K562 (cell line): ENCODE data around the gene NISCH. TPM values are rescaled to one million over a fixed set of nuclear protein-coding genes. Genes with fewer than 3 reads are reported as not detected.

ENCODE experiments used
- ATAC-seq: fragments of 200-7000 bp; cut with Tn5 transposase; 3 replicates; pipeline ENCODE4 v1.9.1; 2020; ENCODE audit warnings: moderate library complexity
- BruUV-seq: library from RNA; stranded (reverse); fragments of 400-500 nt; replicated peaks from 2 replicates; lab custom pipeline; 2021; lab: Mats Ljungman, UMichigan
- CTCF ChIA-PET: fragments of 300-600 bp; formaldehyde crosslinking; extraction: SDS; loops from one replicate; lab custom pipeline; 2021; ENCODE audit warnings: low intra/inter-chr PET ratio; lab: Yijun Ruan, JAX
- POLR2A ChIA-PET: fragments of 300-600, 350-650 bp; sonication (Branson Sonifier 250); formaldehyde crosslinking; extraction: SDS; loops from one replicate; lab custom pipeline; 2021; ENCODE audit warnings: antibody characterized with exemption, inconsistent platforms; lab: Yijun Ruan, JAX
- DNase-seq, 4 experiments: peaks; one replicate each; pipeline versions ENCODE4 v3.0.0 to v3.0.0-alpha.2; 2011 to 2018; ENCODE audit warnings: low spot score in 3 of 4, mixed read lengths in 3 of 4; ENCODE audit errors: extremely low read depth in 1 of 4
- FAIRE-seq: peaks from 2 replicates; lab custom pipeline; 2011; peaks lifted over from hg19 to GRCh38; lab: Jason Lieb, UNC
- H2AFZ ChIP-seq: 2 replicates; pipeline ENCODE4 v1.6.0; 2011; ENCODE audit warnings: low read depth, low read length, control low read depth, inconsistent platforms
- H3K27ac ChIP-seq: fragments of 200-600 bp; 3 replicates; pipeline ENCODE4 v1.8.0; 2011; ENCODE audit warnings: low read depth, mild to moderate bottlenecking, control low read depth, inconsistent platforms, low read length, moderate library complexity, mixed read lengths; ENCODE audit errors: extremely low read depth
- H3K27me3 ChIP-seq, 2 experiments: fragments of 300-600 bp in 1 of 2; 2 replicates in 1 of 2; 3 replicates in 1 of 2; pipeline versions ENCODE4 v1.6.0 to v1.8.0; 2011; ENCODE audit warnings: inconsistent platforms in 2 of 2, low read length in 2 of 2, mild to moderate bottlenecking in 1 of 2, mixed read lengths in 1 of 2, moderate library complexity in 1 of 2; ENCODE audit not compliant: control insufficient read depth in 2 of 2, insufficient read depth in 2 of 2
- H3K36me3 ChIP-seq: fragments of 300-600 bp; 3 replicates; pipeline ENCODE4 v1.8.0; 2011; ENCODE audit warnings: mild to moderate bottlenecking, low read length, inconsistent platforms; ENCODE audit not compliant: control insufficient read depth, insufficient read depth
- H3K4me1 ChIP-seq, 2 experiments: fragments of 200-600 bp in 1 of 2; replicated peaks in 1 of 2; 2 replicates in 1 of 2; 3 replicates in 1 of 2; pipeline versions ENCODE4 v1.5.1 to v1.8.0; 2011; ENCODE audit warnings: inconsistent platforms in 2 of 2, low read length in 2 of 2, mild to moderate bottlenecking in 1 of 2, mixed read lengths in 1 of 2, moderate library complexity in 1 of 2; ENCODE audit not compliant: control insufficient read depth in 2 of 2, insufficient read depth in 2 of 2
- H3K4me2 ChIP-seq: 2 replicates; pipeline ENCODE4 v1.6.1; 2011; ENCODE audit warnings: low read length, control low read depth, inconsistent platforms, mixed read lengths; ENCODE audit not compliant: insufficient read depth
- H3K4me3 ChIP-seq: fragments of 200-600 bp; sonication (generic), shearing (Covaris generic); 2 replicates; pipeline ENCODE4 v1.5.1; 2016; ENCODE audit warnings: control low read depth, inconsistent platforms
- H3K79me2 ChIP-seq: fragments of 200-600 bp; 3 replicates; pipeline ENCODE4 v1.8.0; 2011; ENCODE audit warnings: low read length, inconsistent platforms; ENCODE audit not compliant: control insufficient read depth, insufficient read depth
- H3K9ac ChIP-seq, 2 experiments: 2 replicates each; pipeline versions ENCODE4 v1.6.0 to v1.6.1; 2011; ENCODE audit warnings: low read depth in 2 of 2, low read length in 2 of 2, control low read depth in 1 of 2, inconsistent platforms in 1 of 2, mild to moderate bottlenecking in 1 of 2, mixed read lengths in 1 of 2; ENCODE audit not compliant: insufficient read depth in 1 of 2
- H3K9me1 ChIP-seq: one replicate; pipeline ENCODE4 v1.6.0; 2011; ENCODE audit warnings: inconsistent platforms, mild to moderate bottlenecking, low read length, moderate library complexity; ENCODE audit not compliant: control insufficient read depth, insufficient read depth
- H3K9me3 ChIP-seq: replicated peaks from 2 replicates; pipeline ENCODE4 v1.5.1; 2011; ENCODE audit warnings: low read depth, low read length, inconsistent platforms; ENCODE audit not compliant: control insufficient read depth, insufficient read depth
- H4K20me1 ChIP-seq: replicated peaks from 2 replicates; pipeline ENCODE4 v1.6.1; 2011; ENCODE audit warnings: low read length, inconsistent platforms, mixed read lengths; ENCODE audit not compliant: control insufficient read depth, insufficient read depth
- SOX6 ChIP-seq: fragments of 450-650 bp; IDR thresholded peaks from 2 replicates; pipeline ENCODE4 v1.6.1; 2014; ENCODE audit warnings: mild to moderate bottlenecking
- ZFP91 ChIP-seq: sonication (generic); formaldehyde crosslinking; IDR thresholded peaks from 2 replicates; pipeline ENCODE4 v1.8.0; 2022; ENCODE audit warnings: mild to moderate bottlenecking, missing genetic modification reagents
- WGBS: fragments of 100-300 bp; shearing (Covaris generic); methylation state at CpG from one replicate; pipeline ENCODE4 v1.1.6; 2016; ENCODE audit warnings: low coverage, mixed read lengths; ENCODE audit not compliant: insufficient coverage; ENCODE audit errors: missing lambda C conversion rate; 5-methylcytosine and 5-hydroxymethylcytosine counted together
- in situ Hi-C: fragments of 300-500 bp; cut with MboI; formaldehyde crosslinking; loops from 4 replicates; pipeline ENCODE4 v1.15.0; 2018; ENCODE audit warnings: inconsistent platforms, mixed read lengths
- intact Hi-C: fragments of 100-400 bp; cut with micrococcal nuclease; formaldehyde crosslinking; loops from 2 replicates; pipeline ENCODE4 v1.14.2; 2022
- polyA plus RNA-seq, 8 experiments: library from polyadenylated mRNA; depleted of rRNA in 4 of 8; stranded (reverse) in 5 of 8; unstranded in 3 of 8; fragments of >200 nt; fragmentation: Nextera tagmentation in 2 of 8; fragmentation: Illumina TruSeq in 1 of 8; extraction: Ambion mirVana in 2 of 8; extraction: Trizol in 1 of 8; gene quantifications; 2 replicates each; pipeline versions ENCODE4 v1.2.1 to v1.2.3, GENCODE V29; 2011 to 2014; ENCODE audit warnings: inconsistent platforms in 1 of 8, missing spikeins in 1 of 8
- total RNA-seq, 7 experiments: library from RNA; depleted of rRNA in 6 of 7; stranded (reverse); fragments of >200 nt in 6 of 7; fragmentation: Illumina TruSeq in 2 of 7; extraction: Trizol in 2 of 7; gene quantifications; 2 replicates each; pipeline versions ENCODE4 v1.2.1 to v1.2.3, GENCODE V29; 2011 to 2021; ENCODE audit warnings: low replicate concordance in 1 of 7

NISCH gene
- total and polyA plus RNA-seq, 9 of the 15 experiments (the other 6 are each of a cell fraction or from before 2014, with no cell fraction given) = 0.44 to 43.5 (median 23.4) TPM

- DNase-seq (no peak), FAIRE-seq (no peak), ATAC-seq (no peak)
- TF ChIP-seq ZFP91 (CRISPR knock-in tag) (no peak), SOX6 (no peak)
- H3K27ac ChIP-seq = no peak overlapping the region
- CTCF ChIA-PET = no interaction called here
- BruUV-seq = no TSS peak
- 94% methylated on average over 12 of the region's 12 CpGs for WGBS
- H3K9me3 ChIP-seq = no peaks in the 10 kb centered on the region
- peaks cover 74% of the 10 kb centered on the region; the same call in 2 of the 3 replicates for H3K36me3 ChIP-seq
- POLR2A ChIA-PET = interaction anchor here (1.3 kb wide), 1 partner anchor 156 kb away, joined by 3 read pairs; no protein-coding TSS in a partner anchor
- intact Hi-C loops (no loop called here), in situ Hi-C loops (no loop called here)
- H3K9me1 ChIP-seq = peaks cover 17% of the 10 kb centered on the region
- H2AFZ ChIP-seq = no peak overlapping the region
- no peaks in the 10 kb centered on the region for H3K27me3 ChIP-seq
- no peak overlapping the region; a peak in 1 of 4 replicates for H3K9ac ChIP-seq
- H3K79me2 ChIP-seq = peaks cover 53% of the 10 kb centered on the region
- no peak overlapping the region for H3K4me2 ChIP-seq
- H3K4me1 ChIP-seq = peaks cover 12 to 59% of the 10 kb centered on the region in 2 experiments
- no peak overlapping the region for H3K4me3 ChIP-seq
- peaks cover 12% of the 10 kb centered on the region; the same call in 1 of the 2 replicates for H4K20me1 ChIP-seq
Measured at GRCh38 chr3:52529376-52530333, 74.3 kb downstream of the NISCH start.
